Aorta (tissue), 5 donors: ENCODE results near the gene FAM237A. TPM values are rescaled to one million over a fixed set of nuclear protein-coding genes. Genes with fewer than 3 reads are reported as not detected.

Source experiments
- ATAC-seq: fragments of 200-7000 bp; cut with Tn5 transposase; one replicate; pipeline ENCODE4 v1.9.1; 2022; ENCODE audit warnings: moderate library complexity; ENCODE audit not compliant: low FRiP score
- DNase-seq, 2 donors: peaks; one replicate each; pipeline ENCODE4 v3.0.0-alpha.2; 2020
- H3K27ac ChIP-seq, 2 donors: one replicate each; pipeline ENCODE4 v1.5.1; 2013; ENCODE audit warnings: low read length in 2 of 2, mild to moderate bottlenecking in 2 of 2, moderate library complexity in 2 of 2, control low read depth in 1 of 2, inconsistent platforms in 1 of 2, low read depth in 1 of 2
- H3K27me3 ChIP-seq, 2 donors: one replicate each; pipeline ENCODE4 v1.6.1; 2013; ENCODE audit warnings: control low read depth in 1 of 2, low read length in 1 of 2, mild to moderate bottlenecking in 1 of 2, moderate library complexity in 1 of 2; ENCODE audit not compliant: insufficient read depth in 2 of 2, control insufficient read depth in 1 of 2
- H3K36me3 ChIP-seq, 2 donors: one replicate each; pipeline ENCODE4 v1.6.1; 2013; ENCODE audit warnings: control low read depth in 1 of 2, low read length in 1 of 2, mild to moderate bottlenecking in 1 of 2; ENCODE audit not compliant: insufficient read depth in 2 of 2, control insufficient read depth in 1 of 2
- H3K4me1 ChIP-seq, 2 donors: one replicate each; pipeline ENCODE4 v1.6.1; 2013; ENCODE audit warnings: low read length in 2 of 2, control low read depth in 1 of 2, mild to moderate bottlenecking in 1 of 2, moderate library complexity in 1 of 2; ENCODE audit not compliant: insufficient read depth in 2 of 2, control insufficient read depth in 1 of 2
- H3K4me3 ChIP-seq, 2 donors: one replicate each; pipeline ENCODE4 v1.5.1; 2013; ENCODE audit warnings: low read length in 2 of 2, control low read depth in 1 of 2, mild to moderate bottlenecking in 1 of 2
- H3K9me3 ChIP-seq: one replicate; pipeline ENCODE4 v1.6.1; 2013; ENCODE audit warnings: mild to moderate bottlenecking, low read length; ENCODE audit not compliant: control insufficient read depth
- WGBS, 2 donors: extraction: QIAGEN DNeasy Blood & Tissue Kit; methylation state at CpG; one replicate each; pipeline ENCODE4 v1.1.7; 2013; 5-methylcytosine and 5-hydroxymethylcytosine counted together
- intact Hi-C, 2 donors: fragments of 100-400 bp; cut with DNase I; formaldehyde crosslinking; loops; one replicate each; pipeline versions ENCODE4 v1.14.2 to v1.15.0; 2022
- polyA plus RNA-seq, 2 donors: library from polyadenylated mRNA; stranded (reverse); fragments of 200-250 nt; gene quantifications; one replicate each; pipeline ENCODE4 v1.2.3, GENCODE V29; 2013
- total RNA-seq, 2 donors: library from RNA; stranded (reverse); fragmentation: NEBNext Ultra II Directional; extraction: Animal tissue kit (Norgen Biotek cat#: 25700); gene quantifications; one replicate each; pipeline ENCODE4 v1.2.1, GENCODE V29; 2021
- donor health status: healthy with polysubstance abuse.
- donor health status: Bipolar disorder and iron deficiency.
- donor health status: DM: no; HTN: no; CAD: no.
- donor health status: DM: no; HTN: no; CAD: no.
- donor health status: DM: yes; HTN: yes; CAD: no.

Gene FAM237A
- total and polyA plus RNA-seq, 4 donors: not detected

DNA sequence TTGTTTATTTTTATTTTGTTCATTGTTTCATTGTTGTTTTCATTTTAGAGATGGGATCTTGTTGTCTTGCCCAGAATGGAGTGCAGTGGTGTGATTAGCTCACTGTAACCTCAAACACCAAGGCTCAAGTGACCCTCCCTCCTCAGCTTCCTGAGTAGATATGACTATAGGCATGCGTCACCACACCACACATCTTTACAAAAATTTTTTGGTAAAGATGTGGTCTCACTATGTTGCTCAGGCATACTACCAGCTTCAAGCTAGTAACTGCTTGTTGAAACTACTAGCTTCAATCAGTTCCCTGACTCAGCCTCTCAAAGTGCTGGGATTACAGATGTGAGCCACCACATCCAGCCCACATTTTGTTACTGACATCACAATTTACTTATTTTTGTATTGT lies 14.8 kb downstream of the FAM237A start:
- no peak for ATAC-seq
- intact Hi-C loops: no loop called here
- Histone ChIP-seq H3K27me3 (no peaks in the 10 kb centered on the region), H3K36me3 (no peaks in the 10 kb centered on the region), H3K27ac (no peak overlapping the region), H3K4me3 (no peak overlapping the region), H3K9me3 (peaks cover 2% of the 10 kb centered on the region), H3K4me1 (no peaks in the 10 kb centered on the region)
- DNase-seq: no peak
- WGBS, 2 donors: 89 to 92% methylated on average over 1 of the region's 1 CpG

DNA sequence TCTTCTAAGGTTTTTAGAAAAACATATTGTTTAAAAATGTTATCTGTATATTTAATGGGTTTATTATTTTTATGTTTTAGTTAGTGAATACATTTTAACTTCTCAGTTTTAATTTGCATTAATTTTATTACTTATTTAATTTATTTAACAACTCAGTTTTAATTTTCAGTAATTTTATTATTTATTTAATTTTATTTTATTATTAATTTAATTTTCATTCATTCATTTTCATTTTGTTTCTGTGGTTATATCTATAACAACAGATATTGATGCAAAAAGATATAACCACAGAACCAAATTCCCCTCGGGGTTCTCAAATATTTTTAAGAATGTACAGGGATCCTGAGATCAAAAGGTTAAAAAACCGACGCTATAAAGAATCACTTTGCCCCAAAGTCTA lies 23.0 kb downstream of the FAM237A start:
- intact Hi-C loops: no loop called here
- no peaks in the 10 kb centered on the region for H3K4me1 ChIP-seq
- no peak for ATAC-seq
- no peak overlapping the region for H3K4me3 ChIP-seq
- no peaks in the 10 kb centered on the region for H3K9me3 ChIP-seq
- WGBS, 2 donors: 79 to 82% methylated on average over 3 of the region's 3 CpGs
- H3K27me3 ChIP-seq: no peaks in the 10 kb centered on the region
- H3K36me3 ChIP-seq: no peaks in the 10 kb centered on the region
- no peak overlapping the region for H3K27ac ChIP-seq
- no peak for DNase-seq

GRCh38 chr2:206670531-206671319 lies 28.4 kb downstream of the FAM237A start:
- no peaks in the 10 kb centered on the region for H3K27me3 ChIP-seq
- no peak overlapping the region for H3K4me3 ChIP-seq
- intact Hi-C loops: no loop called here
- DNase-seq (no peak), ATAC-seq (no peak)
- H3K36me3 ChIP-seq: no peaks in the 10 kb centered on the region
- H3K4me1 ChIP-seq: no peaks in the 10 kb centered on the region
- H3K27ac ChIP-seq: no peak overlapping the region
- H3K9me3 ChIP-seq: no peaks in the 10 kb centered on the region
- WGBS, 2 donors: 75 to 82% methylated on average over 7 of the region's 7 CpGs

DNA sequence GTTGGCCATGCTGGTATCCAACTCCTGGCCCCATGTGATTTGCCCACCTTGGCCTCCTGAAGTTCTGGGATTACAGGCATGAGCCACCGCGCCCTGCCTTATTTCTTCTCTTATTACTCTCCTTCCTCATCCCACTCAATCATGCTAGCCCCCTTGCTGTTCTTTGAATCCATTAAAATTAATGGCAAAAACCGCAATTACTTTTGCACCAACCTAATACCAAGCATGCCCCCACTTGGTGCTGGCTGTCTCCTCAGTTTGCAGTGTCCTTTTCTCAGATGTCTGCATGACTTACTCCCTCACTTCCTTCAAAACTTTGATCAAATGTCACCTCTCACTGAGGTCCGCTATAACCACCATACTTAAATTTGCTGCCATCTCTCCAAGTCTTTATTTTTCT lies 41.3 kb downstream of the FAM237A start:
- no peaks in the 10 kb centered on the region for H3K9me3 ChIP-seq
- no peaks in the 10 kb centered on the region for H3K4me1 ChIP-seq
- H3K27ac ChIP-seq: no peak overlapping the region
- no peak overlapping the region for H3K4me3 ChIP-seq
- no peaks in the 10 kb centered on the region for H3K27me3 ChIP-seq
- DNase-seq (no peak), ATAC-seq (no peak)
- intact Hi-C loops: no loop called here
- 90 to 93% methylated on average over 4 of the region's 4 CpGs for WGBS, 2 donors
- H3K36me3 ChIP-seq: no peaks in the 10 kb centered on the region

GRCh38 chr2:206688453-206688852 lies 46.2 kb downstream of the FAM237A start:
- Histone ChIP-seq H3K4me3 (no peak overlapping the region), H3K27me3 (no peaks in the 10 kb centered on the region), H3K9me3 (no peaks in the 10 kb centered on the region), H3K27ac (no peak overlapping the region), H3K4me1 (no peaks in the 10 kb centered on the region), H3K36me3 (no peaks in the 10 kb centered on the region)
- DNase-seq: no peak
- ATAC-seq: no peak
- intact Hi-C loops: no loop called here
- WGBS, 2 donors: 58 to 59% methylated on average over 2 of the region's 2 CpGs

DNA sequence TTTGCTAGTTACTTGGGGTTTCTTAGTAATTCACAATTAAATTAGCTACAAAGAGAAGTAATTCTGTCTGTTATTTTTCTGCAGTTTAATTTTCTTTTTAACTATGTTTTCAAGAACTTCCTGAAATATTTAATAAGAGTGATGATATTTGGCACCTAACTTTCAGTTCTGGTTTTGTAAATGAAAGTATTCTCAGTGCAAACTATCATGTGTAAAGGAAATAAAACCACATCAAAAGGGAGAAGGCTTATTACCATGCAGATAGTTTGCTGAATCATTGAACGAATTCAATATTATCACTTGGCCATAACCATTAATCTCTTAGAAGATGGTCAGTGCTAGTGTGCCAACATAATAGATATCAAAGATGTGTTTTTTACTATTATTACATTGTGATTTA lies 46.7 kb downstream of the FAM237A start:
- H3K9me3 ChIP-seq: no peaks in the 10 kb centered on the region
- no peaks in the 10 kb centered on the region for H3K27me3 ChIP-seq
- no peak for DNase-seq
- no peak for ATAC-seq
- H3K27ac ChIP-seq: no peak overlapping the region
- H3K4me1 ChIP-seq: no peaks in the 10 kb centered on the region
- no peak overlapping the region for H3K4me3 ChIP-seq
- H3K36me3 ChIP-seq: no peaks in the 10 kb centered on the region
- WGBS, 2 donors: 59 to 73% methylated on average over 1 of the region's 1 CpG
- intact Hi-C loops: no loop called here

- no peak for DNase-seq
- Histone ChIP-seq H3K36me3 (no peaks in the 10 kb centered on the region), H3K4me1 (no peaks in the 10 kb centered on the region), H3K9me3 (no peaks in the 10 kb centered on the region), H3K27ac (no peak overlapping the region), H3K4me3 (no peak overlapping the region), H3K27me3 (no peaks in the 10 kb centered on the region)
- no peak for ATAC-seq
- WGBS, 2 donors: 71 to 76% methylated on average over 7 of the region's 7 CpGs
- intact Hi-C loops: loop anchor here (5.0 to 10.0 kb wide), 2 partner anchors 89 to 782 kb away; no protein-coding TSS in a partner anchor
Measured at GRCh38 chr2:206692971-206693370, 50.7 kb downstream of the FAM237A start.

GRCh38 chr2:206693399-206694137 lies 51.3 kb downstream of the FAM237A start:
- Histone ChIP-seq H3K36me3 (no peaks in the 10 kb centered on the region), H3K27ac (no peak overlapping the region), H3K27me3 (no peaks in the 10 kb centered on the region), H3K9me3 (no peaks in the 10 kb centered on the region), H3K4me1 (no peaks in the 10 kb centered on the region), H3K4me3 (no peak overlapping the region)
- DNase-seq (no peak), ATAC-seq (no peak)
- WGBS, 2 donors: 30 to 31% methylated on average over 5 of the region's 5 CpGs
- intact Hi-C loops: loop anchor here (5.0 to 10.0 kb wide), 2 partner anchors 89 to 781 kb away; no protein-coding TSS in a partner anchor

DNA sequence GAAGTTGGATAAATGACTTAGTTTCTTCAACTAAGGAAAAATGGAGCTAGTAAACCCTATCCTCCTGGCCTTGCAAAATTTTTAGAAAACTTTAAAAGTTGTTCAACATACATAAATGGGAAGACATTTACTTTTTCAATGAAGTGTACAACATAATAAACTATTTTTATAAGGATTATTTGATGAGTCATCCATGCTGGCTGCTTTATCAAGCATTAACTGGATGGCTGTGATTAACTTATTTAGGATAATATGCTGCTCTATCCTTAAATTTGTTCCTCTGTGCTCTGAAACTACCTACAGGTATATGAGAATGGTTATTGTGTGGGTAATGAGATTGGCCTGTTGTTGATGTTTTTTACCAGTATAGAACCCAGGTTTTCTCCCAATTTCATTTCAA lies 54.6 kb downstream of the FAM237A start:
- intact Hi-C loops: loop anchor here in 1 of 2 donors (10.0 kb wide), 1 partner anchor 778 kb away; no protein-coding TSS in a partner anchor

More for the DNA sequence above, 54.6 kb downstream of the FAM237A start:
- Histone ChIP-seq H3K36me3 (no peaks in the 10 kb centered on the region), H3K27me3 (no peaks in the 10 kb centered on the region), H3K4me3 (no peak overlapping the region), H3K27ac (no peak overlapping the region), H3K9me3 (no peaks in the 10 kb centered on the region), H3K4me1 (no peaks in the 10 kb centered on the region)
- ATAC-seq: no peak
- no peak for DNase-seq
